ENCODE results near the gene GASK1A.

The GASK1A gene

GRCh38 chr3:43053291-43053690 is 74.2 kb downstream of the GASK1A start:
- Histone ChIP-seq H2AFZ (ENCODE audit: low read depth, low read length, severe bottlenecking) (no peak overlapping the region), H3K27me3 (ENCODE audit: low read length) (no peaks in the 10 kb centered on the region), H3K9ac (ENCODE audit: low read length) (no peak overlapping the region), H3K79me2 (ENCODE audit: insufficient read depth, low read length) (no peaks in the 10 kb centered on the region), H3K9me2 (replicated peaks; ENCODE audit: insufficient read depth, low read length) (no peaks in the 10 kb centered on the region), H3K4me2 (ENCODE audit: low read depth, low read length, poor library complexity, severe bottlenecking) (no peak overlapping the region), H3F3A (ENCODE audit: insufficient read depth) (no peaks in the 10 kb centered on the region), H3K36me3 (ENCODE audit: low read length) (no peaks in the 10 kb centered on the region; the same call in 1 of the 2 replicates), H3K27ac (ENCODE audit: low read depth, low read length) (no peak overlapping the region), H4K20me1 (ENCODE audit: low read depth, low read length) (no peaks in the 10 kb centered on the region), H3K9me3 (ENCODE audit: insufficient read depth, low read length) (peaks cover 8% of the 10 kb centered on the region; the same call in 1 of the 2 replicates), H3K4me3 (ENCODE audit: insufficient read depth, low read length, poor library complexity, severe bottlenecking) (no peak overlapping the region)
- no peak for TF ChIP-seq EZH2phosphoT487 (conservative IDR thresholded peaks at IDR 0.05; ENCODE audit: low read length)
- no peak for TF ChIP-seq CTCF (IDR thresholded peaks at IDR 0.05; ENCODE audit: insufficient read depth, low read length, poor library complexity, severe bottlenecking)

- no peaks in the 10 kb centered on the region; the same call in 1 of the 2 replicates for H3K36me3 ChIP-seq (ENCODE audit: low read length)
- no peaks in the 10 kb centered on the region for H3K79me2 ChIP-seq (ENCODE audit: insufficient read depth, low read length)
- no peak overlapping the region for H3K27ac ChIP-seq (ENCODE audit: low read depth, low read length)
- no peaks in the 10 kb centered on the region for H3F3A ChIP-seq (ENCODE audit: insufficient read depth)
- H3K9ac ChIP-seq (ENCODE audit: low read length): no peak overlapping the region
- H3K9me2 ChIP-seq (replicated peaks; ENCODE audit: insufficient read depth, low read length): no peaks in the 10 kb centered on the region
- H3K4me2 ChIP-seq (ENCODE audit: low read depth, low read length, poor library complexity, severe bottlenecking): no peak overlapping the region
- no peak overlapping the region for H3K4me3 ChIP-seq (ENCODE audit: insufficient read depth, low read length, poor library complexity, severe bottlenecking)
- H4K20me1 ChIP-seq (ENCODE audit: low read depth, low read length): no peaks in the 10 kb centered on the region
- H2AFZ ChIP-seq (ENCODE audit: low read depth, low read length, severe bottlenecking): no peak overlapping the region
- H3K27me3 ChIP-seq (ENCODE audit: low read length): no peaks in the 10 kb centered on the region
- peaks cover 8% of the 10 kb centered on the region; the same call in 1 of the 2 replicates for H3K9me3 ChIP-seq (ENCODE audit: insufficient read depth, low read length)
- no peak for TF ChIP-seq CTCF (IDR thresholded peaks at IDR 0.05; ENCODE audit: insufficient read depth, low read length, poor library complexity, severe bottlenecking)
- no peak for TF ChIP-seq EZH2phosphoT487 (conservative IDR thresholded peaks at IDR 0.05; ENCODE audit: low read length)
Observed at GRCh38 chr3:43054754-43055153, 75.6 kb downstream of the GASK1A start.

GRCh38 chr3:43055393-43055792 is 76.3 kb downstream of the GASK1A start:
- TF ChIP-seq CTCF (IDR thresholded peaks at IDR 0.05; ENCODE audit: insufficient read depth, low read length, poor library complexity, severe bottlenecking) (no peak), EZH2phosphoT487 (conservative IDR thresholded peaks at IDR 0.05; ENCODE audit: low read length) (no peak)
- no peaks in the 10 kb centered on the region for H3F3A ChIP-seq (ENCODE audit: insufficient read depth)
- peaks cover 4% of the 10 kb centered on the region; the same call in 1 of the 2 replicates for H3K9me3 ChIP-seq (ENCODE audit: insufficient read depth, low read length)
- H3K9ac ChIP-seq (ENCODE audit: low read length): no peak overlapping the region
- no peaks in the 10 kb centered on the region for H3K79me2 ChIP-seq (ENCODE audit: insufficient read depth, low read length)
- H4K20me1 ChIP-seq (ENCODE audit: low read depth, low read length): no peaks in the 10 kb centered on the region
- no peaks in the 10 kb centered on the region; the same call in 1 of the 2 replicates for H3K36me3 ChIP-seq (ENCODE audit: low read length)
- no peak overlapping the region for H2AFZ ChIP-seq (ENCODE audit: low read depth, low read length, severe bottlenecking)
- H3K27ac ChIP-seq (ENCODE audit: low read depth, low read length): no peak overlapping the region
- H3K9me2 ChIP-seq (replicated peaks; ENCODE audit: insufficient read depth, low read length): no peaks in the 10 kb centered on the region
- no peak overlapping the region for H3K4me2 ChIP-seq (ENCODE audit: low read depth, low read length, poor library complexity, severe bottlenecking)
- no peaks in the 10 kb centered on the region for H3K27me3 ChIP-seq (ENCODE audit: low read length)
- H3K4me3 ChIP-seq (ENCODE audit: insufficient read depth, low read length, poor library complexity, severe bottlenecking): no peak overlapping the region

All from SU-DHL-6 (cell line).